Limb (tissue), 2 donors: Measurements from ENCODE around the gene DRAP1.

Source experiments
- DNase-seq, 2 donors: peaks; one replicate each; pipeline ENCODE4 v3.0.0-alpha.2; 2016; ENCODE audit errors: extremely low spot score in 2 of 2

DRAP1 gene

DNA sequence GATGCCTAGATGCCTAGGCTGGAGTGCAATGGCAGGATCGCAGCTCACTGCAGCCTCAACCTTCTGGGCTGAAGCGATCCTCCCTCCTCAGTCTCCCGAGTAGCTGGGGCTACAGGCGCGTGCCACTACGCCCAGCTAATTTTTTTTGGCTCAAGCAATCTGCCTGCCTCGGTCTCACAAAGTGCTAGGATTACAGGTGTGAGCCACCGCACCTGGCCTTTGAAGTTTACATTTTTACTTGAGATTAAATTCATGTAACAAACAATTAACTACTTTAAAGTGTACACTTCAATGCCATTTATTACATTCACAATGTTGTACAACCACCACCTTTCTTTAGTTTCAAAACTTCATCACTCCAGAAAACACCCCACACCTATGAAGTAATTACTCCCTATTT, 15.5 kb upstream of the DRAP1 start:
- DNase-seq, result no peak

DNA sequence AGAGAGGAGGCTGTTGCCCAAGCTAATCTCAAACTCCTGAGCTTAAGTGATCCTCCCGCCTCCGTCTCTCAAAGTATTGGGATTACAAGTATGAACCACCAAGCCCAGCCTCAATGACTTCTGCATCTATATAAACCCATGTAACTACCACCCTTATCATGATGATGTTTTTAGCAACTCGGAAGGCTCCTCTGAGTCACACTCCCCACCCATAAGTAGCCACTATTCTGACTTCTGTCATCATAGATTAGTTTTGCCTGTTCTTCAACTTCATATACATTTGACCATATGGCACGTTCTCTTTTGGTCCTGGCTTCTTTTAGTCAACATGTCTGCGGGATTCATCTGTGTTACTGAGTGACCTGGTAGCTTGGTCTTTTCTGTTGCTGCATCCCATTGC, 12.6 kb upstream of the DRAP1 start:
- no peak for DNase-seq

DNA sequence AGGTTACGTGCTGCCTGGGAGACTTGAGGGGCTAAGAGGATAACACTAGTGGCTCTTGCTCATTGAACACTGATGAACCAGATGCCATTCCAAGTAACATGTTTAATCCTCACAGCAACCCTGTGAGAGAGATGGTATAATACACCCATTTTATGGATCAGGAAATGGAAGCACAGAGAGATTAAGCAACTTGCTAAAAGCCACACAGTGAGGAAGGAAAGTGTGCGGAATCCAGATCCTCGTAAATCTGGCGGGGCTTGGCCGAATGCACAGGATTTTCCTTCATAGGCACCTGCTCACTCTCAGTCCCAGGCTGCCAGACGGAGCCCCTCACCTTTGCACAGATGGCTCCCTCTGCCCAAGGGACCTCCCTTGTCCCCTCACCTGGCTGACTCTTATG, 11.3 kb upstream of the DRAP1 start:
- no peak for DNase-seq

GRCh38 chr11:65911682-65912568, 7.3 kb upstream of the DRAP1 start:
- DNase-seq, result peak; percentile 52 to 62

DNA sequence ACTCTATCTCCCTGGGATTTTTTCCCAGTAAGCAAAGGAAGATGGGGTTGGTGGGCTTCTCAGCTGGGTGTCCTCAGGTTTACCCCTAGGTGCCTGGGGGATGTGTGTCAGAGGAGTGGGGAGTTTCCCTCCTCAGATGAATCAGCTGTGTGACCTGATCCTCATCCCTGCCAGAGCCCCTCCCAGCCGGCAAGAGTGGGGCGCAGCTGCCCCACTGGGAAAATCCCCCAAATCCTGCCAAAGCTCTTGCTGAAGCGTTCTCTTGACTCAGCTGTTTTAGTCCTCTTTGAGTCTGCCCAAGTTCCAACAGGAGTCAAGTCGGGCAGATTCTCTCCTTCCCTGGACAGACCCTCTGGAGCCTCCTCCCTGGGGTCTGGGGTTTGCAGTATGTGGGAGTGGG, 6.4 kb upstream of the DRAP1 start:
- DNase-seq, result no peak

- DNase-seq, result no peak
Observed at GRCh38 chr11:65915101-65915820, 4.0 kb upstream of the DRAP1 start.

- DNase-seq, result no peak
Observed at GRCh38 chr11:65915821-65916251, 3.4 kb upstream of the DRAP1 start.

DNA sequence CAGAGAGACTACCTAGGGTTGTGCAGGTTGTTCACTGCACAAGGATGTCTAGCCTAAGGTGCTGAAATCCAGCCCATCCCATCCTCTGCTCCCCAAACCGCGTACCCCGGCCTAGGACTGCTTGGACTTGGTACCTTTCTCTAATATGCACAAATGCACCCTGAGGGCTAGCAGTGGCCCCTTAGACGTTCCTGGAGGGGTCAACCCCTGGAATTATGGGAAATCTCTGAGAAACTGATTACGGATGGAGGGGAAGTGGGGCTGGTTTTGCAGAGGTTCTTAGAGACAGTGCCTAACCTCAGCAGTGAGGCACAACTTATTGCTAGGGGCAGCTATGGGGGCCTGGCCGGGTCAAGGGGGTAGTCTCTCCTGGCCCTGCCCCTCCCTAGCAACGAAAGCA, 2.8 kb upstream of the DRAP1 start:
- DNase-seq, result no peak

DNA sequence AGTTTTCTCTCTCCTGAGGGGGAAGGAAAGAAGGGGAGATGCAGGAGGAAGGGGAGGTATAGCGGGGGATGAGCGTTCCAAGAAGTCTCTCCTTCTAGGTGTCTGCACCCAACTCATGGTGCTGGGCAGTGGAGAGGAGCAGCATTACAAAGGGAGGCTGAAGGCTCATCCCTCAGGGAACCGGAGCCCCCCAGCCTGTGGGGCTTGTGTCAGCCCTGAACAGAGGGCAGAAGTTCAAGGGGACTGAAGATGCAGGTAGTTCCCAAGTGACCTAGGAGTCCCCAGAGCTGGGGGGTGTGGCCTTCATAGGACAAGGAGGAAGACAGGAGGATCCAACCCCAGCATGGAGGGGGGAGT, 2.2 kb upstream of the DRAP1 start:
- DNase-seq, result no peak

DNA sequence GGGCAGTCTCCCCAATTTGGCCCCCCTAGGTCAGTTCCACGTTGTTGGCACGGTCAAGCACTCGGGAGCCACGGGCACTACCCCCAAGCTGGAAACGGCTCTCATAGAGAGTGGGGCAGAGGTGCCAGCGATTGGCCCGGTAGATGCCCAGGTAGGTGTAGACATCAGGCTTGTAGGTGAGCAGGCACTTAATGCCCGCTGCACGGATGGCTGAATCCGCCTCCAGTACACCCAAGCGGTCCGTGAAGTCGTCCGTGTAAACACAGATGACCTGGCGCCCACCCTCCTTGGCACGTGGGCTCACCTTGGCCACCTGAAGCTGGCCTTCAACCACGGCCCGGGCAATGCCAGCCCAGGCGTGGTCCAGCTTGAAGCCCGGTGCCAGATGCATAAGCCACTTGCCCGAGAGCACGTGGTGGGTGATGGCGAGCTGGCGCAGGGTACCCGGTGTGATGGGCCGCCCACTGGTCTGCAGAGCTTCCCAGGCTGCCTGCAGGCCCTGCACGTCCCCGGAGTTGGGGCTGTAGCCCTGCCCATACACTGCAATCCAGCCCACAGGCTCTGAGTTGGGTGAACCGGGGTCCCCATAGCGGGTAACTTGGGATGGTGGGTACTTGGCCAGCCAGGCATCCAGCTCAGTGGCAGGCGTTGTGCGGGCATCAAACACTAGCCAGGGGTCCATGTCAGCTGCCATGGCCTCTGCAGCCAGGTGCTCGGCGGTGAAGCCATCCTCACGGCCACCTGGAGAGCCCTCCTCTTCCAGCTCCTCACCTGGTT, 1.6 kb upstream of the DRAP1 start:
- DNase-seq, result no peak

DNA sequence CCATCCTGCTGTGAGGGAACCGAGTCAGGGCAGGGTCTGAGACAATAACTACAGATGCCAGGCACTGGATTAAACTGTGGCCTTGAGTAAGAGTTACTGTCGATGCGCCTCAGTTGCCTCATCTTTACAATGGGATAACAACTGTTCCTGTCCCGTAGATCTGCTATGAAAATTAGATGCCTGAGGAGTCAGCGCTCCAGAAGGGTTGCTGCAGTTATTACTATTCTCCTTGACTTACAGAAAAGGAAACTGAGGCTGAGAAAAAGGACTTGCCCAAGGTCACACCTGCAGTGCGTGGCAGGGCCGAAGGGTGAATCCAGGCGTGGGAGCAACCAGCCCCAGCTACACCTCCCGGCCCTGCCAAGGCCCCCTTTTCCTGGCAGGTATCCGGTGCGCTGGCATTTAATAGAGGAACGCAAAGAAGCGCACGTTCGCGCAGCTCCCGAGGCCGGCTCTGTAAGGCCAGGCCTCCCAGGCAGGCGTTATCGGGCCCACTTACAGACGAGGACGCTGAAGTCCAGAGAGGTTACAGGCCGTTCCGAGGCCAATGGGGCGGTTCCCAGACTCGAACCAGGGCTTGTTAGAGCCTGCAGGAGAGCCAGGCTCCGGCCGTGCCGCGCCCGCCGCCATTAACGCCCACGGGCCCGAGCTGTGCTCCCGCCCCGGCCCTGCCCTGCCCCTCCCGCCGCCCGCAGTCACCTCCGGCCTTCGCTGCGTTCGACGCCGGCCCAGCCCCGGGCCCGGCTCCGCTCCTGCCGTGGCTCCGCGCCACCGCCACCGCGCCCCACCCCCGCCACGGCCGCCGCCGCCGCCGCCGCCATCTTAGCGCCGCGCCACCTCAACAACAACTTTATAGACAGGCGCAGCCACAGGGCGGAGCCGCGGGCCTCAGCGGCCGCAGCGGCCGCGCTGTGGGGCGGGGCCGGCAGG, 750 bp upstream of the DRAP1 start, which contains the start of gene C11orf68:
Gene C11orf68, minus strand, starts transcription at position 852 of the 930 bp plus-strand sequence. Its CDS starts 31 bp downstream, at position 821.
- no peak for DNase-seq

DNA sequence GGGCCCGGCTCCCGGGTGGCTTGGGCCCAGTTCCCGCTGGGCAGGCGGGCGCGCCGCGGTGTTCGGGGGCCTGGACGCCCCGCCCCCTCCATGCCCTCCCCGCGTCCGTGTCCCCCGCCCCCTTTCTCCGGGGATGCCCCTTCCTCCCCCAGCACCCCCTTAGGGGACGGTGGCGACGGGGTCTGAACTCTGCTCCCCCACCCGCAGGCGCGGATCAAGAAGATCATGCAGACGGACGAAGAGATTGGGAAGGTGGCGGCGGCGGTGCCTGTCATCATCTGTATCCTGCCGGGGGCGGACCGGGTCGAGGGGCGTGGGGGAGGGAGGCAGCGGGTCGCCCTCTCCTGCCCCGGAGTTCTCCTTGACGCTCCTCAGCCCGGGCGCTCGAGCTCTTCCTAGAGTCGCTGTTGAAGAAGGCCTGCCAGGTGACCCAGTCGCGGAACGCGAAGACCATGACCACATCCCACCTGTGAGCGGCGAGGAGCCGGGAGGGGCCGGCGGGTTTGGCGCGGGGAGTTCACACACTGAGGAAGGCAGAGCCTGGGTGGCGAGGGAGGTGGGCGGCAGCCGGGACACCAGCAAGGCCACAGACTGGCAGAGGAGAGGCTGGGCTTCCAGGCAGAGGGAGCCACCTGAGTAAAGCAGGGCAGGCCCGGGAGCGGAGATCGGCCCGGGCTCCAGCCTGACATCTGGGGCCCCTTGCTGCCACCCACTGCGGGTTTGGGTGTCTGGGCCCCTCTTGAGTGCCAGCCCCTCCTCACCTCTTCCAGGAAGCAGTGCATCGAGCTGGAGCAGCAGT, 546 bp downstream of the DRAP1 start:
- no peak for DNase-seq

GRCh38 chr11:65920372-65920802, 1.2 kb downstream of the DRAP1 start:
- DNase-seq, result no peak

DNA sequence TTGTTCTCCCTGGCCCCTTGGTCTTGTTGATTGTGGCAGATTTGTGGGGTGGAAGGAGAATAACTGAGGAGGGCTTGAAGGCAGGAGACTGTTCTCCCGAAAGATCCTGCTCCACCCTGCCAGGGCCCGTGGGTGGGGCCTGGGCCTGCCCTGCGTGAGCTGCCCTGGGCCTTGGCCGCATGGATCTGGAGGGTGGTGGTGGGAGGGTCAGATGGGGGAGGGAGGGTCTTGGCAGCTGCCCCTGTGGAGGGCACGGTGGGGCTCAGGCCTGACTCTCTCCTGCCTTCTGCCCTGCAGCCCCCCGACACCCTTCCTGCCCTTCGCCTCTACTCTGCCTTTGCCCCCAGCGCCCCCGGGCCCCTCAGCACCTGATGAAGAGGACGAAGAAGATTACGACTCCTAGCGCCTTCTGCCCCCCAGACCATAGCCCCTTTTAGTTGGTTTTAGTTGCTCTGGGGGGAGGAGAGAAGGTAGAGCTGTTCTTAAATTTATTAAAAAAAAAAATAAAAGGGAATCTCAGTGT, 1.9 kb downstream of the DRAP1 start:
- DNase-seq, result no peak

GRCh38 chr11:65921876-65922275, 2.6 kb downstream of the DRAP1 start:
- no peak for DNase-seq

DNA sequence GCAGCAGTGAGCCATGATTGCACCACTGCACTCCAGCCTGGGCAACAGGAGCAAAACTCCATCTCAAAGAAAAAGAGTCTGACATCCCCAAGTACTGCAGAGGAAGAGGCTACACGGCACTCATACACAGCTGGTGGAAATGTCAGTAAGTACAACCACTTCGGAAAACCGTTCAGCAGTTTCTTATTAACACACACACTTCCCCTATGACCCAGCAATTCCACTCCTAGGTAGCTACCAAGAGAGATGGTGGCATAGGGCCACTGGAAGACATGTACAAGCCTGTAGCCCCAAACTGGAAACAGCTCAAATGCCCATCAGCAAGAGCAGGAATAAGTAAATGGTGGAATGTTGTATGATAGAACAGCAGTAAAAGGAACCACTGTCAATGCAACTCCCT, 3.3 kb downstream of the DRAP1 start:
- DNase-seq, result no peak

DNA sequence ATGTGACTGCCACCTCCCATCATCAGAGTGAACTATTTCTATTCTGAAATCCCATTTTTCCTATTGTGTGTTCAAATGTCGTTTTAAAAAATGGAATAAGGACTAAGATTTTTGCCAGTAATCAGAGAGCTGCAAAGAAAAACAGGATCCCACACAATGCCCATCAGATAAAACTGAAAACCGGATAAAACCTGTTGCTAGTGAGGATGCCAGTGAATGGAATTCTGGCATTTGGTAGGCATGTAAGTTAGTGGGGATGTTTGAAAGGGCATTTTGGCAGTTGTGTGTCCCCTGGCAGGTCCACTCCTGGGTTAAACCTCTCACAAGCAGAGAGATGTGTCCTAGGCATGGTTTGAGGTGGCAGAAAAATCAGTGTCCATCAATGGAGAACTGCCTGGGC, 6.2 kb downstream of the DRAP1 start:
- DNase-seq, result no peak

DNA sequence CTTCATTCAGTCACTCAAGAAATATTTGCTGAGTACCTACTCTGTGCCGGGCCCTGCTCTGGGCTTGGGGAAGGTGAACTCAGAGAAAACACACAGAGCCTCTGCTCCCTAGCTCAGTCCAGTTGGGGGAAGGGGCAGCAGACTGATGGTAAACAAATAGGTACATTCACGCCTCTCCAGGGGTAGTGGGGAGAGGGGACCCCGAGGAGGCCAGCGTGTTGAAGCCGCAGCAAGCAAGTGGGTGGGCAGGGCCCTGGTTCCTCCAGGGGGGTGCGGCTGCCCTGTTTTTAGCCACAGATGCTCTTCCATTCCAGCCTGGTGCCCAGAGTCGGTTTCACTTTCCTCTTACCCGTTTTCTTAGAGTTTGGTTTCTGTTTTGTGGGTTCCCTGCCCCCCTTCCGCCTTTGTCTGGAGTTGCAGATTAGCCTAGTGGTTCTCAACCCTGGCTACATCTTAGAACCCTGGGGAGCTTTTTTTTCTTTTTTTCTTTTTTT, 8.7 kb downstream of the DRAP1 start:
- no peak for DNase-seq

- no peak for DNase-seq
Observed at GRCh38 chr11:65928667-65929066, 9.4 kb downstream of the DRAP1 start.
